H1 (cell line): ENCODE results near the gene ZDHHC24.

Experiments used
- SAP30 ChIP-seq: fragments of 300-600 bp; sonication (generic); IDR thresholded peaks from 2 replicates; pipeline ENCODE4 v1.7.1; 2012; ENCODE audit warnings: low read length, moderate library complexity, mild to moderate bottlenecking, inconsistent platforms; ENCODE audit not compliant: insufficient read depth, insufficient replicate concordance
- SUZ12 ChIP-seq: fragments of 200-600 bp; sonication (generic); IDR thresholded peaks from 2 replicates; pipeline ENCODE4 v1.6.1; 2012; ENCODE audit warnings: mild to moderate bottlenecking, inconsistent platforms, low read length, moderate library complexity, mixed read lengths
- TF ChIP-seq, protein P1 (sequence below), 3 experiments: IDR thresholded peaks; 1 replicate in 2 of 3; 2 replicates in 1 of 3; pipeline versions ENCODE4 v1.5.1 to v1.6.1; 2011; ENCODE audit warnings: low read length in 3 of 3, mild to moderate bottlenecking in 3 of 3, inconsistent platforms in 2 of 3, low read depth in 1 of 3, moderate library complexity in 1 of 3; ENCODE audit not compliant: insufficient read depth in 1 of 3; ENCODE audit errors: control extremely low read depth in 1 of 3

DNA sequence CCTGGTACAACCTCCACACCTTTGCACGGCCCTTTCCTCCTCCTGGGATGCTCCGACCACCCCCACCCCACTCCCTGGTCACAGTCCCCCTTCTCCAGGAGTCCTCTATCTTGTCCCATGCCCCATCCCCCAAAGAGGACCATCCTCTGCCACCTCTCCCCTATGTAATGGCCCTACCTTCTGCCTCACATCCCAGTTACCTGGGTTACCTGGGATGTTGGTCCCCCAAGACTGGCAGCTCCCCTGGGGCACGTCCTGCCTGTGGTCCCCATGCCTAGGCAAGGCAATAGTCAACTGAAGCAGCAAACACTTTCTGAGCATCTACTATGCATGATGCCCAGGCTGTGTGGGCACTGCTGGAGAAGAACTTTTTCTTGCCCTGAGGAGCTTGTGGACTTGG is 9.6 kb upstream of the ZDHHC24 start:
- TF ChIP-seq, protein P1, sequence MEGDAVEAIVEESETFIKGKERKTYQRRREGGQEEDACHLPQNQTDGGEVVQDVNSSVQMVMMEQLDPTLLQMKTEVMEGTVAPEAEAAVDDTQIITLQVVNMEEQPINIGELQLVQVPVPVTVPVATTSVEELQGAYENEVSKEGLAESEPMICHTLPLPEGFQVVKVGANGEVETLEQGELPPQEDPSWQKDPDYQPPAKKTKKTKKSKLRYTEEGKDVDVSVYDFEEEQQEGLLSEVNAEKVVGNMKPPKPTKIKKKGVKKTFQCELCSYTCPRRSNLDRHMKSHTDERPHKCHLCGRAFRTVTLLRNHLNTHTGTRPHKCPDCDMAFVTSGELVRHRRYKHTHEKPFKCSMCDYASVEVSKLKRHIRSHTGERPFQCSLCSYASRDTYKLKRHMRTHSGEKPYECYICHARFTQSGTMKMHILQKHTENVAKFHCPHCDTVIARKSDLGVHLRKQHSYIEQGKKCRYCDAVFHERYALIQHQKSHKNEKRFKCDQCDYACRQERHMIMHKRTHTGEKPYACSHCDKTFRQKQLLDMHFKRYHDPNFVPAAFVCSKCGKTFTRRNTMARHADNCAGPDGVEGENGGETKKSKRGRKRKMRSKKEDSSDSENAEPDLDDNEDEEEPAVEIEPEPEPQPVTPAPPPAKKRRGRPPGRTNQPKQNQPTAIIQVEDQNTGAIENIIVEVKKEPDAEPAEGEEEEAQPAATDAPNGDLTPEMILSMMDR (IDR thresholded peaks at IDR 0.05; ENCODE audit: control extremely low read depth in 1 of 3, insufficient read depth in 1 of 3, low read depth in 1 of 3, low read length in 3 of 3), result no peak
- TF ChIP-seq SAP30 (no peak), SUZ12 (no peak)
